ENCODE results near the gene STIM2.

- TF ChIP-seq FOXK2 (IDR thresholded peaks at IDR 0.05) (no peak), FOXM1 (IDR thresholded peaks at IDR 0.05; ENCODE audit: borderline replicate concordance) (no peak), HDGF (IDR thresholded peaks at IDR 0.05; ENCODE audit: borderline replicate concordance) (no peak), NFRKB (IDR thresholded peaks at IDR 0.05) (no peak), SP1 (IDR thresholded peaks at IDR 0.05) (no peak), CTBP1 (IDR thresholded peaks at IDR 0.05; ENCODE audit: borderline replicate concordance) (no peak), SUZ12 (IDR thresholded peaks at IDR 0.05) (no peak), PKNOX1 (IDR thresholded peaks at IDR 0.05) (no peak), TARDBP (IDR thresholded peaks at IDR 0.05) (no peak), BHLHE40 (IDR thresholded peaks at IDR 0.05; ENCODE audit: borderline replicate concordance) (no peak), ZNF384 (IDR thresholded peaks at IDR 0.05) (no peak)
These were observed 25.3 kb downstream of the STIM2 start for GRCh38 chr4:26885912-26886274.
